Stimulated activated CD8-positive, alpha-beta memory T cell treated with anti-CD3 and anti-CD28 coated beads, Interleukin-2, amount 100 ng/mL, for 48 hours (primary cell): ENCODE data around the gene TM4SF20.

Source experiments
- DNase-seq, 2 donors: peaks; one replicate each; pipeline ENCODE4 v3.0.0-alpha.2; 2020; ENCODE audit warnings: low read depth in 2 of 2

Gene TM4SF20

DNA sequence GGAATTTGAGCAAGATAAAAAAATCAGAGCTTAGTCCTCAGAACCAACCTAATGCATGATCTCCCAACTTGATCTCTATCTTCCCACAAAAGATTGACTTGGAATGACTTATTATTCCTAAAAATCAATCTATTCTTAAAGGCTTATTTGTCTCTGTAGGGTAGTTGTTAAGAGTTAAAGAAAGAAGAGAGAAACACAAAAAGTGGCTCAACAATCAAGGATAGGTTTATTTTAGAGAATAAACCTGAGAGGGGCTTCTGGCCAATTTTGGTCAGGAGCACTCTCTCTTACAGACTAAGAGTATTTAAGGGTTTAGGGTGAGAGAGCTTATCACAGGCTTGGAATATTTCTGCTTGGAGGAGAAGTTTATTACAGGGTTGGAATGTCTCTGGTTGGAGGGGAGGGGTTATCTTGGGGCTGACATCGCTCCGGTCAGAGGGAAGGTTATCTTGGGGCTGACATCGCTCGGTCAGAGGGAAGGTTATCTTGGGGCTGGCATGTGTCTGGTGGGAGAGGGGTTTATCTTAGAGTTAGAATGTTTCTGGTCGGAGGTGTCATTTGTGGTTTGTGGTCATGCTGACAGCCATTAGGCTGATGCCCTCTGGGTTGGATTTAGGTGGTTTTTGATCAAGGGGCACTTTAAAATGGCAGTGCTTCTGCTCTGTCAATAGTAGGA is 56.4 kb downstream of the TM4SF20 start:
- no peak for DNase-seq

DNA sequence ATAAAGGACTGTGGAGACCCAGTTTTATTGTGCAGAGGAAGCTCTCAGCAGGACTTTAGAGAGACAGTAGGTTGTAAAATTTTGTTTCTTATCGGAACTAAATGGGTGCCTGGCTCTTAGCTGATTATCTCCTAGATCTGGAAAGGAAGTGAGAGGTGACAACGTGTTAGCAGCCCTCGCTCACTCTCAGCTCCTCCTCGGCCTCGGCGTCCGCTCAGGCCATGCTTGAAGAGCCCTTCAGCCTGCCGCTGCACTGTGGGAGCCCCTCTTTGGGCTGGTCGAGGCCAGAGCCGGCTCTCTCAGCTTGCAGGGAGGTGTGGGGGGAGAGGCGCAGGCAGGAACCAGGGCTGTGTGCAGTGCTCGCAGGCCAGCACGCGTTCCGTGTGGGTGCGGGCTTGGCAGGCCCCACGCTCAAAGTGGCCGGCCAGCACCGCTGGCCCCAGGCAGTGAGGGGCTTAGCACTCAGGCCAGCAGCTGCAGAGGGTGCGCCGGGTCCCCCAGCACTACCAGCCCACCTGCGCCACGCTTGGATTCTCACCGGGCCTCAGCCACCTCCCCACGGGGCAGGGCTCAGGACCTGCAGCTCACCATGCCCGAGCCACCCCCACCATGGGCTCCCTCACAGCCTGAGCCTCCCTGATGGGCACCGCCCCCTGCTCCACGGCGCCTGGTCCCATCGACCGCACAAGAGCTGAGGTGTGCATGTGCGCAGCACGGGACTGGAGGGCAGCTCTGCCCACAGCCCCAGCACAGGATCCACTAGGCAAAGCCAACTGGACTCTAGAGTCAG is 58.6 kb downstream of the TM4SF20 start:
- no peak for DNase-seq

DNA sequence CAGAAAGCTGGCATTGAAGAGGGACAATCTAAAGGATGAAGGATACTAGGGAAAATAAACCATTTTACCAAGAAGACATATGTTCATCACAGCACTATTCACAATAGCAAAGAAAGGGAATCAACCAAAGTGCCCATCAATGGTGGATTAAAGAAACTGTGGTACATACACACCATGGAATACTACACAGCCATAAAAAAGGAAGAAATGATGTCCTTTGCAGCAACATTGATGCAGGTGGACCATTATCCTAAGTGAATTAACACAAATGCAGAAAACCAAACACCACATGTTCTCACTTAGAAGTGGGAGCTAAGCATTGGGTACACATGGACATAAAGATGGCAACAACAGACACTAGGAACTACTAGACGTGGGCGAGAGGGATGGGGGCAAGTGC is 61.3 kb downstream of the TM4SF20 start:
- DNase-seq = no peak

DNA sequence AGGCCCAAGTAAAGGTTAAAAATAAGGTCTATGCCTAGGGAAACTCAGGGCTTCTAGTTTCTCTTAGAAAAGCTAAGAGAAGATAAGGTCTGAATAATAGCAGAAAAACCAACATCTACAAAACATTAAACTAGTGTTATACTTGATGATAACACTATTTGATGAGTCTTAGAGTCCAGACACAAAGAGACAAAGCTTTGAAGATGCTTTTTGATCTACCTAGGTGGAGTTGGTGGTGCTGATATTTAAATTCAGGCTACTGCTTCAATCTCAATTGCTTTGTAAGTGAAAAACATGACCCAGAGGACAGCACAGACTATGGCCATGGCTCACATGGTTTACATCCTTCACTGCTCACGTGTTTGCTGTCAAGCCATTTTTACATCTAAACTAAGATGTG is 65.8 kb downstream of the TM4SF20 start:
- no peak for DNase-seq

DNA sequence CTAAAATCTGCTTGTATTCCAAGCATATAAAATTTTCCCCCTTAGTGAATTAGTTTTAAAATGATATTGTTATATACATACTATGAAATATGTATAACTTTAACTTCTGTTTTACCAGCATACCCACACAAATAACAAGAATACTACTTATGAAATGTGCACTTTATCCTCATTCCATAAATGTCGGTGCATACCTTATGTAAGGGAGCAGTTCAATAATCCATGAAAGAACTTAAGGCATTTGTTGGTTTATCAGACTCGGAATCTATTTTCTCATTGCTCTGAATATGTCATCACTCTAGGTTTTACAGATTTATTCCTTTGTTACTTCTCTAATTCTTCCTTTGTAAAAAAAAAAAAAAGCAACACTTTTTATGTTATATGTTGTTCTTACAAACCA is 66.5 kb downstream of the TM4SF20 start:
- DNase-seq = no peak
